ENCODE results near the gene ARHGDIB. TPM values are rescaled to one million over a fixed set of nuclear protein-coding genes. Genes with fewer than 3 reads are reported as not detected.

Gene ARHGDIB
- total and polyA plus RNA-seq, 10 of the 15 experiments (the other 5 are each of a cell fraction or from before 2014, with no cell fraction given) = 796 to 2,849 (median 1,346) TPM

DNA sequence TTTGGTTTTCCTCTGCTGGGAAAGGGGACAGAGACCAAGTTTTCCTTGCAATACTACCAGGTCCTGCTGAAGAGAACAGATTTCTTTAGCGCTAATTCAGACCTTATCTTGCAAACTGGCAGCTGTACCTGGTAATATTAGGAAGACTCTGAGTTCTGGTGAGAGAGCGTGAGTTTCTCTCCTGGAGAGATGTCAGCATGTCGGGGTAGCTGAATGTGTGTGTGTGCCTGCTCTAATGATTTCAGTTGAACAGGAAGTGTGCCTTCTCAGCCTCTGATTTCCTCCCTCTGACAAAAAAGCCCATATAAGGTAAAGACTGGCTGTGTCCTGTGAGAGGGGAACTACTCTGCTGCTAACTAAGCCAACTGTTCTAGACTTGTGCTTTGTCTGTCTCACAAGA lies 12.7 kb downstream of the ARHGDIB start (continued):
- TF ChIP-seq, protein P1, sequence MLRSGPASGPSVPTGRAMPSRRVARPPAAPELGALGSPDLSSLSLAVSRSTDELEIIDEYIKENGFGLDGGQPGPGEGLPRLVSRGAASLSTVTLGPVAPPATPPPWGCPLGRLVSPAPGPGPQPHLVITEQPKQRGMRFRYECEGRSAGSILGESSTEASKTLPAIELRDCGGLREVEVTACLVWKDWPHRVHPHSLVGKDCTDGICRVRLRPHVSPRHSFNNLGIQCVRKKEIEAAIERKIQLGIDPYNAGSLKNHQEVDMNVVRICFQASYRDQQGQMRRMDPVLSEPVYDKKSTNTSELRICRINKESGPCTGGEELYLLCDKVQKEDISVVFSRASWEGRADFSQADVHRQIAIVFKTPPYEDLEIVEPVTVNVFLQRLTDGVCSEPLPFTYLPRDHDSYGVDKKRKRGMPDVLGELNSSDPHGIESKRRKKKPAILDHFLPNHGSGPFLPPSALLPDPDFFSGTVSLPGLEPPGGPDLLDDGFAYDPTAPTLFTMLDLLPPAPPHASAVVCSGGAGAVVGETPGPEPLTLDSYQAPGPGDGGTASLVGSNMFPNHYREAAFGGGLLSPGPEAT (IDR thresholded peaks at IDR 0.05; ENCODE audit: low read depth) = 0 out of 2 replicates have a peak, but pooled peaks have one; percentile 24
- TF ChIP-seq EZH2 (IDR thresholded peaks at IDR 0.05; ENCODE audit: borderline replicate concordance, control insufficient read depth, low read depth, low read length) = no peak
- peak; percentile 92 for TF ChIP-seq PML (IDR thresholded peaks at IDR 0.05; ENCODE audit: low read length)
- no peak for TF ChIP-seq RAD51 (IDR thresholded peaks at IDR 0.05)
- TF ChIP-seq SRF (IDR thresholded peaks at IDR 0.05; ENCODE audit: low read depth in 2 of 2, low read length in 2 of 2) = peak; percentile 96 to 100
- TF ChIP-seq, protein P2, sequence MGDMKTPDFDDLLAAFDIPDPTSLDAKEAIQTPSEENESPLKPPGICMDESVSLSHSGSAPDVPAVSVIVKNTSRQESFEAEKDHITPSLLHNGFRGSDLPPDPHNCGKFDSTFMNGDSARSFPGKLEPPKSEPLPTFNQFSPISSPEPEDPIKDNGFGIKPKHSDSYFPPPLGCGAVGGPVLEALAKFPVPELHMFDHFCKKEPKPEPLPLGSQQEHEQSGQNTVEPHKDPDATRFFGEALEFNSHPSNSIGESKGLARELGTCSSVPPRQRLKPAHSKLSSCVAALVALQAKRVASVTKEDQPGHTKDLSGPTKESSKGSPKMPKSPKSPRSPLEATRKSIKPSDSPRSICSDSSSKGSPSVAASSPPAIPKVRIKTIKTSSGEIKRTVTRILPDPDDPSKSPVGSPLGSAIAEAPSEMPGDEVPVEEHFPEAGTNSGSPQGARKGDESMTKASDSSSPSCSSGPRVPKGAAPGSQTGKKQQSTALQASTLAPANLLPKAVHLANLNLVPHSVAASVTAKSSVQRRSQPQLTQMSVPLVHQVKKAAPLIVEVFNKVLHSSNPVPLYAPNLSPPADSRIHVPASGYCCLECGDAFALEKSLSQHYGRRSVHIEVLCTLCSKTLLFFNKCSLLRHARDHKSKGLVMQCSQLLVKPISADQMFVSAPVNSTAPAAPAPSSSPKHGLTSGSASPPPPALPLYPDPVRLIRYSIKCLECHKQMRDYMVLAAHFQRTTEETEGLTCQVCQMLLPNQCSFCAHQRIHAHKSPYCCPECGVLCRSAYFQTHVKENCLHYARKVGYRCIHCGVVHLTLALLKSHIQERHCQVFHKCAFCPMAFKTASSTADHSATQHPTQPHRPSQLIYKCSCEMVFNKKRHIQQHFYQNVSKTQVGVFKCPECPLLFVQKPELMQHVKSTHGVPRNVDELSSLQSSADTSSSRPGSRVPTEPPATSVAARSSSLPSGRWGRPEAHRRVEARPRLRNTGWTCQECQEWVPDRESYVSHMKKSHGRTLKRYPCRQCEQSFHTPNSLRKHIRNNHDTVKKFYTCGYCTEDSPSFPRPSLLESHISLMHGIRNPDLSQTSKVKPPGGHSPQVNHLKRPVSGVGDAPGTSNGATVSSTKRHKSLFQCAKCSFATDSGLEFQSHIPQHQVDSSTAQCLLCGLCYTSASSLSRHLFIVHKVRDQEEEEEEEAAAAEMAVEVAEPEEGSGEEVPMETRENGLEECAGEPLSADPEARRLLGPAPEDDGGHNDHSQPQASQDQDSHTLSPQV (IDR thresholded peaks at IDR 0.05) = no peak
- peak; percentile 75; the same call in 1 of the 2 replicates for TF ChIP-seq YY1 (IDR thresholded peaks at IDR 0.05; ENCODE audit: low read depth, low read length)
- TF ChIP-seq, protein P3, sequence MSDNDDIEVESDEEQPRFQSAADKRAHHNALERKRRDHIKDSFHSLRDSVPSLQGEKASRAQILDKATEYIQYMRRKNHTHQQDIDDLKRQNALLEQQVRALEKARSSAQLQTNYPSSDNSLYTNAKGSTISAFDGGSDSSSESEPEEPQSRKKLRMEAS (IDR thresholded peaks at IDR 0.05; ENCODE audit: low read depth, low read length) = no peak
- TF ChIP-seq, protein P4, sequence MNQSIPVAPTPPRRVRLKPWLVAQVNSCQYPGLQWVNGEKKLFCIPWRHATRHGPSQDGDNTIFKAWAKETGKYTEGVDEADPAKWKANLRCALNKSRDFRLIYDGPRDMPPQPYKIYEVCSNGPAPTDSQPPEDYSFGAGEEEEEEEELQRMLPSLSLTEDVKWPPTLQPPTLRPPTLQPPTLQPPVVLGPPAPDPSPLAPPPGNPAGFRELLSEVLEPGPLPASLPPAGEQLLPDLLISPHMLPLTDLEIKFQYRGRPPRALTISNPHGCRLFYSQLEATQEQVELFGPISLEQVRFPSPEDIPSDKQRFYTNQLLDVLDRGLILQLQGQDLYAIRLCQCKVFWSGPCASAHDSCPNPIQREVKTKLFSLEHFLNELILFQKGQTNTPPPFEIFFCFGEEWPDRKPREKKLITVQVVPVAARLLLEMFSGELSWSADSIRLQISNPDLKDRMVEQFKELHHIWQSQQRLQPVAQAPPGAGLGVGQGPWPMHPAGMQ (IDR thresholded peaks at IDR 0.05; ENCODE audit: borderline replicate concordance) = no peak
- no peak for TF ChIP-seq SREBF1 (IDR thresholded peaks at IDR 0.05; ENCODE audit: low read length)
- TF ChIP-seq ESRRA (IDR thresholded peaks at IDR 0.05; ENCODE audit: low read length) = no peak
- TF ChIP-seq ZNF207 (IDR thresholded peaks at IDR 0.05; ENCODE audit: borderline replicate concordance) = no peak
- TF ChIP-seq SMAD1 (IDR thresholded peaks at IDR 0.05; ENCODE audit: low read depth, partially characterized antibody) = peak; percentile 85
- TF ChIP-seq NFXL1 (IDR thresholded peaks at IDR 0.05; ENCODE audit: borderline replicate concordance) = no peak
- peak; percentile 49 for TF ChIP-seq ATF7 (IDR thresholded peaks at IDR 0.05; ENCODE audit: low read depth)
- TF ChIP-seq GATAD2B (conservative IDR thresholded peaks at IDR 0.05; ENCODE audit: low read depth) = no peak
- 0 out of 2 replicates have a peak, but pooled peaks have one; percentile 38 for TF ChIP-seq ZNF24 (IDR thresholded peaks at IDR 0.05)
- TF ChIP-seq, protein P5, sequence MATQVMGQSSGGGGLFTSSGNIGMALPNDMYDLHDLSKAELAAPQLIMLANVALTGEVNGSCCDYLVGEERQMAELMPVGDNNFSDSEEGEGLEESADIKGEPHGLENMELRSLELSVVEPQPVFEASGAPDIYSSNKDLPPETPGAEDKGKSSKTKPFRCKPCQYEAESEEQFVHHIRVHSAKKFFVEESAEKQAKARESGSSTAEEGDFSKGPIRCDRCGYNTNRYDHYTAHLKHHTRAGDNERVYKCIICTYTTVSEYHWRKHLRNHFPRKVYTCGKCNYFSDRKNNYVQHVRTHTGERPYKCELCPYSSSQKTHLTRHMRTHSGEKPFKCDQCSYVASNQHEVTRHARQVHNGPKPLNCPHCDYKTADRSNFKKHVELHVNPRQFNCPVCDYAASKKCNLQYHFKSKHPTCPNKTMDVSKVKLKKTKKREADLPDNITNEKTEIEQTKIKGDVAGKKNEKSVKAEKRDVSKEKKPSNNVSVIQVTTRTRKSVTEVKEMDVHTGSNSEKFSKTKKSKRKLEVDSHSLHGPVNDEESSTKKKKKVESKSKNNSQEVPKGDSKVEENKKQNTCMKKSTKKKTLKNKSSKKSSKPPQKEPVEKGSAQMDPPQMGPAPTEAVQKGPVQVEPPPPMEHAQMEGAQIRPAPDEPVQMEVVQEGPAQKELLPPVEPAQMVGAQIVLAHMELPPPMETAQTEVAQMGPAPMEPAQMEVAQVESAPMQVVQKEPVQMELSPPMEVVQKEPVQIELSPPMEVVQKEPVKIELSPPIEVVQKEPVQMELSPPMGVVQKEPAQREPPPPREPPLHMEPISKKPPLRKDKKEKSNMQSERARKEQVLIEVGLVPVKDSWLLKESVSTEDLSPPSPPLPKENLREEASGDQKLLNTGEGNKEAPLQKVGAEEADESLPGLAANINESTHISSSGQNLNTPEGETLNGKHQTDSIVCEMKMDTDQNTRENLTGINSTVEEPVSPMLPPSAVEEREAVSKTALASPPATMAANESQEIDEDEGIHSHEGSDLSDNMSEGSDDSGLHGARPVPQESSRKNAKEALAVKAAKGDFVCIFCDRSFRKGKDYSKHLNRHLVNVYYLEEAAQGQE (IDR thresholded peaks at IDR 0.05; ENCODE audit: low read depth, low read length) = no peak
- TF ChIP-seq IRF4 (IDR thresholded peaks at IDR 0.05; ENCODE audit: low read depth, low read length) = peak; percentile 67
- TF ChIP-seq TAF1 (IDR thresholded peaks at IDR 0.05; ENCODE audit: borderline replicate concordance, low read depth, low read length) = peak; percentile 87
- 0 out of 2 replicates have a peak, but pooled peaks have one; percentile 36 for TF ChIP-seq EED (IDR thresholded peaks at IDR 0.05; ENCODE audit: low read depth)

Data from GM12878 (cell line).